KMS-11 (cell line): ENCODE measurements around the gene RIN3.

ENCODE experiments used
- H2AFZ ChIP-seq: fragments of 200-600 bp; sonication (generic); 2 replicates; pipeline ENCODE4 v1.6.1; 2016; ENCODE audit warnings: antibody characterized with exemption, mixed run types, low read depth
- H3K27ac ChIP-seq: fragments of 200-600 bp; sonication (generic); 2 replicates; pipeline ENCODE4 v1.6.1; 2016; ENCODE audit warnings: mild to moderate bottlenecking, mixed run types
- H3K27me3 ChIP-seq: fragments of 200-600 bp; sonication (generic); 2 replicates; pipeline ENCODE4 v1.6.1; 2017; ENCODE audit warnings: mild to moderate bottlenecking, low read depth, mixed run types, moderate library complexity; ENCODE audit not compliant: insufficient read depth
- H3K36me3 ChIP-seq: fragments of 200-600 bp; sonication (generic); 2 replicates; pipeline ENCODE4 v1.6.1; 2017; ENCODE audit warnings: mild to moderate bottlenecking, mixed run types; ENCODE audit not compliant: insufficient read depth
- H3K4me1 ChIP-seq: fragments of 200-600 bp; sonication (generic); 2 replicates; pipeline ENCODE4 v1.6.1; 2016; ENCODE audit warnings: mild to moderate bottlenecking, low read depth, mixed run types; ENCODE audit not compliant: poor library complexity, severe bottlenecking
- H3K4me2 ChIP-seq: fragments of 200-600 bp; sonication (generic); 2 replicates; pipeline ENCODE4 v1.7.0; 2016; ENCODE audit warnings: mild to moderate bottlenecking, mixed run types
- H3K4me3 ChIP-seq: fragments of 200-600 bp; sonication (generic); IDR thresholded peaks from 2 replicates; pipeline ENCODE4 v1.6.1; 2017; ENCODE audit warnings: low read depth, low read length, mixed read lengths; ENCODE audit not compliant: insufficient read depth
- H3K79me2 ChIP-seq: fragments of 200-600 bp; sonication (generic); 2 replicates; pipeline ENCODE4 v1.6.1; 2016; ENCODE audit warnings: low read depth, mixed run types; ENCODE audit not compliant: insufficient read depth
- H3K9ac ChIP-seq: fragments of 200-600 bp; sonication (generic); 2 replicates; pipeline ENCODE4 v1.6.1; 2016; ENCODE audit warnings: mild to moderate bottlenecking, mixed run types
- H4K20me1 ChIP-seq: fragments of 200-600 bp; sonication (generic); 2 replicates; pipeline ENCODE4 v1.6.1; 2016; ENCODE audit warnings: mild to moderate bottlenecking, mixed run types; ENCODE audit not compliant: insufficient read depth
- TF ChIP-seq, protein P1 (sequence below): fragments of 200-600 bp; sonication (generic); conservative IDR thresholded peaks from 2 replicates; pipeline ENCODE4 v1.6.1; 2017; ENCODE audit warnings: low read depth, mild to moderate bottlenecking, antibody characterized with exemption, low read length, moderate library complexity, mixed read lengths

RIN3 gene

DNA sequence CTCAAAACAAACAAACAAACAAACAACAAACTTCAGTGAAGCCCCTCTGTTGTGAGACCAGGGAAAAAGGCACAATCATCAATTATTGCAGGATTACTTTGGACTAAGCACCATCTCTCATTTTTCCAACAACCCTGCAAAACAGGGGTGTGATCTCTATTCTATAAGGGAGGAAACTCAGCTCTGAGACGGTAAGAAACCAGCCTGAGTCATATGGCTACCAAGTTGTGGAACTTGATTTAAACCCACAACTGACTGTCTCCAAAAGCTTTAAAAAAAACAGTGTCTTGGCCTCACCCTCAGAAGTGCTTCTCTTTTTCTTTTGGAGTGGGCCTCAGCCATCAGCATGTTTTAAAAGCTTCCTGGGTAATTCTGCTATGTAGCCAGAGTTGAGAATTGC, 49.8 kb downstream of the RIN3 start:
- H3K27me3 ChIP-seq = no peaks in the 10 kb centered on the region
- TF ChIP-seq, protein P1, sequence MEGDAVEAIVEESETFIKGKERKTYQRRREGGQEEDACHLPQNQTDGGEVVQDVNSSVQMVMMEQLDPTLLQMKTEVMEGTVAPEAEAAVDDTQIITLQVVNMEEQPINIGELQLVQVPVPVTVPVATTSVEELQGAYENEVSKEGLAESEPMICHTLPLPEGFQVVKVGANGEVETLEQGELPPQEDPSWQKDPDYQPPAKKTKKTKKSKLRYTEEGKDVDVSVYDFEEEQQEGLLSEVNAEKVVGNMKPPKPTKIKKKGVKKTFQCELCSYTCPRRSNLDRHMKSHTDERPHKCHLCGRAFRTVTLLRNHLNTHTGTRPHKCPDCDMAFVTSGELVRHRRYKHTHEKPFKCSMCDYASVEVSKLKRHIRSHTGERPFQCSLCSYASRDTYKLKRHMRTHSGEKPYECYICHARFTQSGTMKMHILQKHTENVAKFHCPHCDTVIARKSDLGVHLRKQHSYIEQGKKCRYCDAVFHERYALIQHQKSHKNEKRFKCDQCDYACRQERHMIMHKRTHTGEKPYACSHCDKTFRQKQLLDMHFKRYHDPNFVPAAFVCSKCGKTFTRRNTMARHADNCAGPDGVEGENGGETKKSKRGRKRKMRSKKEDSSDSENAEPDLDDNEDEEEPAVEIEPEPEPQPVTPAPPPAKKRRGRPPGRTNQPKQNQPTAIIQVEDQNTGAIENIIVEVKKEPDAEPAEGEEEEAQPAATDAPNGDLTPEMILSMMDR = no peak
- H3K9ac ChIP-seq = 0 out of 2 replicates have a peak overlapping the region, but pooled peaks have one; percentile 5
- no peak overlapping the region for H2AFZ ChIP-seq
- no peaks in the 10 kb centered on the region for H4K20me1 ChIP-seq
- peak overlapping the region; percentile 26 for H3K27ac ChIP-seq
- H3K36me3 ChIP-seq = no peaks in the 10 kb centered on the region
- peaks cover 77% of the 10 kb centered on the region for H3K4me1 ChIP-seq
- no peaks in the 10 kb centered on the region for H3K79me2 ChIP-seq
- peak overlapping the region; percentile 30 for H3K4me2 ChIP-seq
- H3K4me3 ChIP-seq = no peak overlapping the region

DNA sequence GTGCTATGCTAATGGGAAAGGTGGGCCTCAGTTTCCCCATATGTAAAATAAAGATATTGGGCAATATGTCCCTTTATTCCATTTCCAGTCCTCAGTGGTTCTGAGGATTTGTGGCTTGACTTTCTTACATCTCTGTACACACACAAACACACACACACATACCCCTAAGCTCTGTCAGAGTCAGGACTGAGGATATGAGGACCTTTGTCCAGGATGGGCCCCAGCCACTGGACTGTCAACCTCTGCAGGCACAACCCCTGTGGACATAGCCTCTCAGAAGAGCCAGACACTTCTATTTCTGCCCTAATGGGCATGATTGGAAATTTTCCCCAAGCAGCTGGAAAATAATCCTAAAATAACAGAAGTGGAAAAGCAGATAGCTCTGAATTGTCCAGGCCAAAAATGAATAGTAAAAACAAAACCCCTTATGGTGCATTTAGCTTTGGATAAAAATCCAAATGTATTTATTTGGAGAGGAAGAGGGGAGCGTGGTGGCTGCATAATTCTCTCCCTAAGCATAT, 50.2 kb downstream of the RIN3 start:
- Histone ChIP-seq H3K27me3 (no peaks in the 10 kb centered on the region), H3K9ac (no peak overlapping the region), H3K4me3 (no peak overlapping the region), H3K79me2 (no peaks in the 10 kb centered on the region), H3K36me3 (no peaks in the 10 kb centered on the region), H4K20me1 (no peaks in the 10 kb centered on the region), H3K4me2 (peak overlapping the region; percentile 30), H3K4me1 (peaks cover 79% of the 10 kb centered on the region), H3K27ac (peak overlapping the region; percentile 26), H2AFZ (no peak overlapping the region)
- TF ChIP-seq, protein P1 = no peak

DNA sequence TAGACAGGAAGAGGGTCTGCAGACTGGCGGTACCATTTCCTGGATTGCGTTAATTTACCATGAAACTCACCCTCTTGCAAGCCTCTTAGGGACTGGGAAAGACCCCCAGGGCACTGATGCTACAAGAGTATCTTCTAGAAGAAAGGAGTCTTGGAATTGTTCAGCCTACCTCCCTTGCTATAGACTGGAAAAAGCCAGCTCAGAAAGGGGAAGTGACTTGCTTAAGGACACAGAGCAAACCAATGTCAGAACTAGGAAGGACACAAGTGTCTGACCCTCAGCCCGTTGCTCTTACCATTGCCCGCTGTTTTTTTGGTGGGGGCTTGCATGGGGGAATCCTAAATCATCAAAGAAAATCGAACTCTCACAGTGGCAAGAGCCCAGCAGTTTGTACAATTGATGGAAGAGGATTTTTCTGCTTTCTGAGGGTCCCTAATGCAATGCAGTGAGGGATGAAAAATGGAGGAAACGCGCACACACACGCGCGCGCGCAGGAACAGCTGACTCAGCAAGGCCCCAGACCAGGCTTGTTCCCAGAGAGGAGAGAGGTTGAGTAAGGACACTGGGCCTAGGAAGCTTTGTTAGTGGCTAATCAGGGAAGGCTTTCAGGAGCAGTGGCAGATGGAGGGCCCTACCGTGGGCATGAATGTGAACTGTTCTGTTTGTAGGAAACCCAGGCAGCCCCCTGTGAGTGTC, 50.9 kb downstream of the RIN3 start:
- H4K20me1 ChIP-seq = no peaks in the 10 kb centered on the region
- H3K9ac ChIP-seq = no peak overlapping the region
- no peaks in the 10 kb centered on the region for H3K79me2 ChIP-seq
- H2AFZ ChIP-seq = no peak overlapping the region
- TF ChIP-seq, protein P1 = no peak
- no peak overlapping the region for H3K4me3 ChIP-seq
- 0 out of 2 replicates have a peak overlapping the region, but pooled peaks have one; percentile 9 for H3K4me2 ChIP-seq
- H3K27me3 ChIP-seq = no peaks in the 10 kb centered on the region
- peaks cover 81% of the 10 kb centered on the region for H3K4me1 ChIP-seq
- no peaks in the 10 kb centered on the region for H3K36me3 ChIP-seq
- H3K27ac ChIP-seq = peak overlapping the region; percentile 26; the same call in 1 of the 2 replicates

DNA sequence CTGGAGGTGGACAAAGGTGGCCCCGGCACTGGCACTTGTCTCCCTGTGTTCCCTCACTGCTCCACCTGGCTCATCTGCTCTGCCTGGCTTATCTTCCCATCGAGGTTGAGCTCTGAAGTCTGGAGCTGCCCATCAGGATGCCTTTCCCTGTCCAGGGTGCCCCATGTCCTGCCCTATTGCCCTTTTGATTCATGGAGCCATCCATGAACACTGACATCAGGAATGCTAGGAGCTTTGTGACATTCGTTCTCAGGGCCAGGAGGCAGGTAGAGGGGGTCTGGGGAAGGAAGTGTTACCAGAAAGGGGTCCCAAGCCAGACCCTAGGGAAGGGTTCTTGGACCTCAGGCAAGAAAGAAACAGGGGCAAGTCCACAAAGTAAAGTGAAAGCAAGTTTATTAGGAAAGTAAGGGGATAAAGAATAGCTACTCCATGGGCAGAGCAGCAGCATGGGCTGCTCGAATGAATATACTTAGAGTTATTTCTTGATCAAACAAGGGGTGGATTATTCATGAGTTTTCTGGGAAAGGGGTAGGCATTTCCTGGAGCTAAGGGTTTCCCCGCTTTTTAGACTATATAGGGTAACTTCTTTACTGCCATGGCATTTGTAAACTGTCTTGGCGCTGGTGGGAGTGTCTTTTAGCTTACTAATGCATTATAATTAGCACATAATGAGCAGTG, 51.6 kb downstream of the RIN3 start:
- no peak overlapping the region for H3K27ac ChIP-seq
- H3K4me2 ChIP-seq = no peak overlapping the region

More for the DNA sequence above, 51.6 kb downstream of the RIN3 start:
- Histone ChIP-seq H2AFZ (no peak overlapping the region), H3K4me3 (no peak overlapping the region), H3K4me1 (peaks cover 81% of the 10 kb centered on the region), H3K27me3 (no peaks in the 10 kb centered on the region), H4K20me1 (no peaks in the 10 kb centered on the region), H3K9ac (no peak overlapping the region), H3K36me3 (no peaks in the 10 kb centered on the region), H3K79me2 (no peaks in the 10 kb centered on the region)
- TF ChIP-seq, protein P1 = no peak
